Hepatocyte (in vitro differentiated cells): Measurements from ENCODE around the gene ADPRS. TPM values are rescaled to one million over a fixed set of nuclear protein-coding genes. Genes with fewer than 3 reads are reported as not detected.

Experiments
- DNase-seq: peaks from one replicate; pipeline ENCODE4 v3.0.0-alpha.2; 2016; ENCODE audit warnings: low spot score
- H2AFZ ChIP-seq: fragments of 200-600 bp; sonication (generic); 2 replicates; pipeline ENCODE4 v1.6.0; 2016; ENCODE audit warnings: antibody characterized with exemption, mild to moderate bottlenecking
- H3K27ac ChIP-seq: fragments of 200-600 bp; sonication (generic); 2 replicates; pipeline ENCODE4 v1.5.1; 2016; ENCODE audit warnings: mild to moderate bottlenecking
- H3K27me3 ChIP-seq: fragments of 200-600 bp; sonication (generic); 2 replicates; pipeline ENCODE4 v1.6.1; 2016
- H3K36me3 ChIP-seq: fragments of 200-600 bp; sonication (generic); replicated peaks from 2 replicates; pipeline ENCODE4 v1.5.1; 2016; ENCODE audit warnings: low read depth; ENCODE audit not compliant: insufficient read depth
- H3K4me1 ChIP-seq: fragments of 200-600 bp; sonication (generic); 2 replicates; pipeline ENCODE4 v1.5.1; 2016; ENCODE audit warnings: mild to moderate bottlenecking, moderate library complexity; ENCODE audit not compliant: insufficient read depth
- H3K4me2 ChIP-seq: fragments of 200-600 bp; sonication (generic); 2 replicates; pipeline ENCODE4 v1.6.0; 2016
- H3K4me3 ChIP-seq: fragments of 200-600 bp; sonication (generic); 2 replicates; pipeline ENCODE4 v1.5.1; 2016; ENCODE audit warnings: mild to moderate bottlenecking
- H3K79me2 ChIP-seq: fragments of 200-600 bp; sonication (generic); 2 replicates; pipeline ENCODE4 v1.6.0; 2017; ENCODE audit warnings: mild to moderate bottlenecking
- H3K9me2 ChIP-seq: fragments of 200-600 bp; sonication (generic); replicated peaks from 2 replicates; pipeline ENCODE4 v1.6.0; 2017; ENCODE audit warnings: mild to moderate bottlenecking; ENCODE audit not compliant: insufficient read depth
- H3K9me3 ChIP-seq: fragments of 200-600 bp; sonication (generic); 2 replicates; pipeline ENCODE4 v1.5.1; 2016; ENCODE audit warnings: low read depth, mild to moderate bottlenecking
- H4K20me1 ChIP-seq: fragments of 200-600 bp; sonication (generic); 2 replicates; pipeline ENCODE4 v1.6.0; 2016; ENCODE audit warnings: mild to moderate bottlenecking; ENCODE audit not compliant: insufficient read depth, poor library complexity, severe bottlenecking
- CTCF ChIP-seq: fragments of 200-600 bp; sonication (generic); IDR thresholded peaks from 2 replicates; pipeline ENCODE4 v1.5.1; 2016; ENCODE audit warnings: antibody characterized with exemption, mild to moderate bottlenecking; ENCODE audit not compliant: poor library complexity
- EZH2 ChIP-seq: fragments of 200-600 bp; sonication (generic); IDR thresholded peaks from 2 replicates; pipeline ENCODE4 v1.6.1; 2016; ENCODE audit warnings: antibody characterized with exemption, mild to moderate bottlenecking, borderline replicate concordance
- EZH2phosphoT487 ChIP-seq: fragments of 200-600 bp; sonication (generic); IDR thresholded peaks from one replicate; pipeline ENCODE4 v1.6.1; 2018; ENCODE audit warnings: antibody characterized with exemption, mild to moderate bottlenecking, low read depth, moderate library complexity; ENCODE audit not compliant: unreplicated experiment, severe bottlenecking
- WGBS: methylation state at CpG from one replicate; pipeline ENCODE4 v1.1.6; 2016; ENCODE audit warnings: low lambda C conversion rate; ENCODE audit errors: missing lambda C conversion rate; 5-methylcytosine and 5-hydroxymethylcytosine counted together
- polyA plus RNA-seq: library from polyadenylated mRNA; unstranded; fragments of >200 nt; fragmentation: Nextera tagmentation; extraction: Ambion mirVana; gene quantifications from 2 replicates; pipeline ENCODE4 v1.2.1, GENCODE V29; 2016
- total RNA-seq: library from RNA; depleted of rRNA; stranded (reverse); fragments of >200 nt; gene quantifications from 2 replicates; pipeline ENCODE4 v1.2.3, GENCODE V29; 2014

The ADPRS gene
- total and polyA plus RNA-seq, 2 experiments from 2014 or later = 37.6 to 42.7 TPM

- 92% methylated on average over 5 of the region's 5 CpGs for WGBS
- Histone ChIP-seq H4K20me1 (peaks cover 27% of the 10 kb centered on the region), H3K9me2 (no peaks in the 10 kb centered on the region), H3K27me3 (no peaks in the 10 kb centered on the region), H2AFZ (no peak overlapping the region), H3K36me3 (no peaks in the 10 kb centered on the region), H3K9me3 (no peaks in the 10 kb centered on the region), H3K27ac (no peak overlapping the region), H3K4me2 (no peak overlapping the region), H3K4me3 (no peak overlapping the region), H3K4me1 (peaks cover 9% of the 10 kb centered on the region), H3K79me2 (peaks cover 47% of the 10 kb centered on the region)
- TF ChIP-seq EZH2 = no peak
- TF ChIP-seq EZH2phosphoT487 = no peak
- no peak for TF ChIP-seq CTCF
- DNase-seq = no peak
Observed at GRCh38 chr1:36139521-36139920, 50.8 kb downstream of the ADPRS start.

GRCh38 chr1:36142121-36142520 lies 53.4 kb downstream of the ADPRS start:
- no peak overlapping the region for H3K4me2 ChIP-seq
- H3K9me2 ChIP-seq = no peaks in the 10 kb centered on the region
- H4K20me1 ChIP-seq = peaks cover 27% of the 10 kb centered on the region
- H3K27me3 ChIP-seq = no peaks in the 10 kb centered on the region
- H3K79me2 ChIP-seq = peaks cover 68% of the 10 kb centered on the region
- TF ChIP-seq CTCF (no peak), EZH2phosphoT487 (no peak), EZH2 (no peak)
- no peak overlapping the region for H3K4me3 ChIP-seq
- WGBS = 60% methylated on average over 1 of the region's 1 CpG
- no peak overlapping the region for H3K27ac ChIP-seq
- peaks cover 9% of the 10 kb centered on the region for H3K4me1 ChIP-seq
- DNase-seq = no peak
- no peaks in the 10 kb centered on the region for H3K36me3 ChIP-seq
- H2AFZ ChIP-seq = no peak overlapping the region
- H3K9me3 ChIP-seq = no peaks in the 10 kb centered on the region

- no peak for DNase-seq
- no peak for TF ChIP-seq EZH2
- no peak for TF ChIP-seq CTCF
- TF ChIP-seq EZH2phosphoT487 = no peak
- peaks cover 27% of the 10 kb centered on the region for H4K20me1 ChIP-seq
- WGBS = 90% methylated on average over 4 of the region's 4 CpGs
- no peak overlapping the region for H3K27ac ChIP-seq
- H3K79me2 ChIP-seq = peaks cover 81% of the 10 kb centered on the region
- no peaks in the 10 kb centered on the region for H3K27me3 ChIP-seq
- peaks cover 13% of the 10 kb centered on the region for H3K4me1 ChIP-seq
- no peaks in the 10 kb centered on the region for H3K9me2 ChIP-seq
- H3K4me3 ChIP-seq = no peak overlapping the region
- no peaks in the 10 kb centered on the region for H3K36me3 ChIP-seq
- no peaks in the 10 kb centered on the region for H3K9me3 ChIP-seq
- no peak overlapping the region for H2AFZ ChIP-seq
- H3K4me2 ChIP-seq = no peak overlapping the region
Observed at GRCh38 chr1:36143424-36143823, 54.7 kb downstream of the ADPRS start.

Other genes with a start within 250 kb of the ADPRS start
- 17.8 and 22.2 TPM in 2 replicates for gene AGO1, start 205.7 kb upstream of the ADPRS start, total RNA-seq
- gene AGO1, start 205.7 kb upstream of the ADPRS start, polyA plus RNA-seq = 7.6 and 8.6 TPM in 2 replicates
- gene AGO3, start 157.8 kb upstream of the ADPRS start, total RNA-seq = 24.4 and 32.8 TPM in 2 replicates
- 16.9 and 23.3 TPM in 2 replicates for gene AGO3, start 157.8 kb upstream of the ADPRS start, polyA plus RNA-seq
- 1.1 TPM in 1 of 2 replicates, not detected in the other for gene TEKT2, start 4.8 kb upstream of the ADPRS start, total RNA-seq
- 0.16 and 1.4 TPM in 2 replicates for gene TEKT2, start 4.8 kb upstream of the ADPRS start, polyA plus RNA-seq
- gene COL8A2, start 36.3 kb downstream of the ADPRS start, total RNA-seq = 32.6 and 44.8 TPM in 2 replicates
- gene COL8A2, start 36.3 kb downstream of the ADPRS start, polyA plus RNA-seq = 53.7 and 59.4 TPM in 2 replicates
- 128 and 139 TPM in 2 replicates for gene TRAPPC3, start 60.6 kb downstream of the ADPRS start, total RNA-seq
- gene TRAPPC3, start 60.6 kb downstream of the ADPRS start, polyA plus RNA-seq = 131 and 148 TPM in 2 replicates
- gene MAP7D1, start 67.3 kb downstream of the ADPRS start, total RNA-seq = 46.0 and 48.4 TPM in 2 replicates
- 84.7 and 97.8 TPM in 2 replicates for gene MAP7D1, start 67.3 kb downstream of the ADPRS start, polyA plus RNA-seq
- gene THRAP3, start 135.6 kb downstream of the ADPRS start, total RNA-seq = 82.7 and 84.6 TPM in 2 replicates
- gene THRAP3, start 135.6 kb downstream of the ADPRS start, polyA plus RNA-seq = 45.8 and 50.0 TPM in 2 replicates
- gene SH3D21, start 217.5 kb downstream of the ADPRS start, total RNA-seq = 2.9 and 4.6 TPM in 2 replicates
- gene SH3D21, start 217.5 kb downstream of the ADPRS start, polyA plus RNA-seq = 2.6 and 4.7 TPM in 2 replicates
- 67.2 and 82.2 TPM in 2 replicates for gene EVA1B, start 234.8 kb downstream of the ADPRS start, total RNA-seq
- 67.1 and 68.7 TPM in 2 replicates for gene EVA1B, start 234.8 kb downstream of the ADPRS start, polyA plus RNA-seq